SH-SY5Y (cell line): Measurements from ENCODE around the gene KLF7.

ENCODE experiments used
- GATA2 ChIP-seq: IDR thresholded peaks from 2 replicates; pipeline ENCODE4 v1.6.1; 2011; ENCODE audit warnings: mild to moderate bottlenecking, low read depth, low read length
- GATA3 ChIP-seq: IDR thresholded peaks from 2 replicates; pipeline ENCODE4 v1.6.1; 2011; ENCODE audit warnings: low read depth, mild to moderate bottlenecking, low read length, moderate library complexity

GRCh38 chr2:207133820-207134519 lies 31.8 kb downstream of the KLF7 start:
- TF ChIP-seq GATA2 (no peak), GATA3 (no peak)
